Activated CD8-positive, alpha-beta memory T cell treated with anti-CD3 and anti-CD28 coated beads, Interleukin-2, amount 50 U/mL, for 1 hour (primary cell): Measurements from ENCODE around the gene GCSAM.

Experiments
- DNase-seq: peaks from one replicate; pipeline ENCODE4 v3.0.0-alpha.2; 2020; ENCODE audit errors: extremely low read depth

Gene GCSAM

GRCh38 chr3:112132975-112133448, at the start of gene GCSAM:
GCSAM (minus strand) TSS chr3:112133248; CDS start chr3:112133120, 128 bp downstream.
- DNase-seq = peak; percentile 42

DNA sequence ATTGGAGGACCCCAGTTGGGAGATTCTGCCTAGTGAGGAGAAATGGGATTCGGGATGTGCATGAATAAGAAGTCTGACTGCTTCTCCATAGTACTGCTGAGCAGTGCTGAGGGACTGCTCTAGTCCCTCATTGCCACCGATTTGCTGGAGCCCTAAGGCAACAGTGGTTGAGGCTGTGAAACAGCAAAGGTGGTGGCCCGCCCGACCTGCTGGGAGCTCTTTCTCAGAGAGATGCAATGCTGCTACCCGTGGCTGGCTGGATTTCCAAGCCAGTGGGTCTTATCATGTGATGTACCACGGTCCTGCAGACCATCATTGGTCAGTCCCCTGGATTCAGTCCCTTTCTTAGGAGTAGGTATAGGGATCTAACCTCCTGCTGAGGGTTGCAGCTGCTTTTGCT, 42.6 kb upstream of the GCSAM start:
- no peak for DNase-seq

- DNase-seq = no peak
Observed at GRCh38 chr3:112175037-112175436, 42.0 kb upstream of the GCSAM start.

- DNase-seq = no peak
Observed at GRCh38 chr3:112171144-112171543, 38.1 kb upstream of the GCSAM start.

- no peak for DNase-seq
Observed at GRCh38 chr3:112170046-112170445, 37.0 kb upstream of the GCSAM start.

DNA sequence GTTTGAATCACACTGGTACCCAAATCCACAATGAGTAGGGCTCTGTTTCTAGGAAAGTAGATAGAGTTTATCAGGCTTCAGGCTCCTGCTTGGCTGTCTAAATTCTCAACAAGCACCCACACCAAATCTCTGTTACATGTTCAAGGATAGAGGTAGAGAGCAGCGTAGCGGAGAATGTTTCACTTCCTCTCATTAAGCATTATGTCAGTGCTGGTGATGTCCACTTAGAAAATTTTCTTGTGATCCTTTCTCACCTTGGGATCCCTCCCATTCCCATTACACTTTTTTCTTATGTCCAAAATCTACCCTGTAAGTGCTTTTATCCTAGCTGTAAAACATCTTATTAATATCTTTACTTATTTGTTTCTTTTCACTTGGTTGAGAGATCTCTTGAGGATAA, 34.7 kb upstream of the GCSAM start:
- DNase-seq = no peak

DNA sequence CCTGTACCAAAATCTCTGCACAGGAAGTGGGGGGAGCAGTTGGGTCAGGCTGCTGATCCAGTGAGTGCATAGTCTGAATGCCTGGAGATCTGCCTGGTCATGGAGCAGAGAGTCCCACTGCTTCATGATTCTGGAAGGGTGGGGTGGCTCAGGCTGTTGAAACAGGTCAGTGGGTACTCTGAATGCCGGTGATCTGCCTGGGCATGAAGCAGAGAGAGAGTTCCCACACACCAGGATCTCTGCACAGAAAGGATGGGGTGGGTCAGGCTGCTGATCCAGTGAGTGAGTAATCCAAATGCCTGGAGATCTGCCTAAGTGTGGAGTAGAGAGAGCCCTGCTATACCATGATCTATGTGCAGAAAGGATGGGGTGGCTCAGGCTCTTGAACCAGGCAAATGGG, 16.1 kb upstream of the GCSAM start:
- DNase-seq = no peak

GRCh38 chr3:112143689-112144088, 10.6 kb upstream of the GCSAM start:
- DNase-seq = no peak

GRCh38 chr3:112143251-112143650, 10.2 kb upstream of the GCSAM start:
- DNase-seq = no peak

GRCh38 chr3:112141293-112141692, 8.2 kb upstream of the GCSAM start:
- DNase-seq = no peak

- no peak for DNase-seq
Observed at GRCh38 chr3:112140584-112140983, 7.5 kb upstream of the GCSAM start.

GRCh38 chr3:112138219-112138969, 5.3 kb upstream of the GCSAM start:
- DNase-seq = no peak

DNA sequence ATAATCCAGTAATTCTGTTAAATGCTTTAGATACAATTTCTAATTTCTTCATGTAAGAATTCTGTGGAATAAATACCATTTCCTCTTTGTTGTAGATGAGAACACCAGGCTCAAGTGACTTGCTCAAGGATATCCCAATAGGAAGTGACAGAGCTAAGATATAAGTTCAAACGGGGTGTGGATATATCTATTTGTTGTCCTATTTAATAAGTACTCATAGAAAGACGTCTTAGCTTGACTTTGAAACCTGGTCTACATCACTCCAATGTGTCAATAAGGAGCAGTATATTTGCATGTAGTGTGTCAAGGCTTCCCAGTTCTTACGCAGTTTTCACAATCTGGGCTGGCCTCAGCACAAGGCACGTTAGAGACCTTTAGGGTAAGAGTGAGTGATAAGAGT, 4.7 kb upstream of the GCSAM start:
- no peak for DNase-seq

- DNase-seq = no peak
Observed at GRCh38 chr3:112136959-112137693, 4.1 kb upstream of the GCSAM start.

GRCh38 chr3:112136046-112136445, 3.0 kb upstream of the GCSAM start:
- DNase-seq = no peak

DNA sequence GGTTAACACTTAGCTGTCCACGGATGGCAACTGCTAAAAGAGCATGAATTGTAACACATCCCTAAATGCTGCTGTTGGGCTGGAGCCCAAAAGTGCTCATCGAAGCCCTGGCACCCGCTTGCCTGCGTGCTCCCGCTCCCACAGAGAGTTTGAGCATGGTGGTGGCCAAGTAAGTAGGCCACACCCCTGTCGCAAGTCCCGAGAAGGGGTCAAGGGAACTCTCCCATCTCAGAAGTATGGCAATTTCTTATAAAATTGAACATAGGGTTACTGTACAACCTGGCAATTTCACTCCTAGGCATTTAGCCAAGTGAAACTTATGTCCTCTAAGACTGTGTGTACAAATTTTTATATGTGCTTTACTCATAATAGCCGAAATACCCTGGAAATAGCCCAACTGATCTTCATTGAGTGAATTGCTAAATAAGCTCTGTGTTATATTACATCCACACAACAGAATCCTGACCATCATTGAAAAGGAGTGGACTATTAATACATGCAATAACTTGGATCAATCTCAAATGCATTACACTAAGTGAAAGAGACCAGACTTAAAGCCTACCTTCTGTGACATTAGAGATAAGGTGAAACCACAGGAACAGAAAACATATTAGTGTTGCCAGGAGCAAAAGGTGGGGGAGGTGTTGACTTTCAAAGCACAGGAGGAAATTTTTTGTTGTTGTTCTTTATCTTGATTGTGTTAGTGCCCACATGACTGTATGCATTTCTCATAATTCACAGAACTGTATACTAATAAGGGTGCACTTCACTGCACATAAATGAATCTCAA, 1.5 kb upstream of the GCSAM start:
- DNase-seq = no peak

DNA sequence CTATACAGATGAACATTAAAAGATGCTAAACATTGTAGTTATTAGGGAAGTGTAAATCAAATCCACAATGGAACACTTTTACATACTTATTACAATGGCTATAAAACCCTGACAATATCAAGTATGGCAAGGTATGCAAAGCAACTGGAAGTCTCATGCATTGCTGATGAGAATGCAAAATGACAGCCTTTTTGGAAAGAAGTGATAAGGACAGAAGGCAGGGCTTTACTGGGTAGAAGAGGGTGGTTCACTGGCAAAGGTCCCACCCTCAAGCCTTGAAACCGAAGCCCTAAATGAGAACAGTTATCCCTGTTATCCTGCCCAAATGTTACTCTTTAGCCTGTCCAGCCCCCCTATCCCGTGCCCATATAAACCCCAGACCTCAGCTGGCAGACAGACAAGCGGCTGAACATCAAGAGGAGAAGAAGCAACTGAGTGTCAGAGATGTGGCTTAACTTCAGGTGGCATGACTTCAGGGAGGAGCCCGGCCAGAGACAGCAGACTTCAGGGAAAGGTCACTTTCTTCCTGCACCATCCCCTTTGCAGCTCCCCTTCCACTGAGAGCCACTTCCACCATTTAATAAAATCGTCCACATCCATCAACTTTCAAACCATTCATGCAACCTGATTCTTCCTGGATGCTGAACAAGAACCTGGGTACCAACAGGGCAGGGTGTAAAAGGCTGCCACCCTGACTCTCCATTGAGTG, 732 bp upstream of the GCSAM start:
- no peak for DNase-seq

DNA sequence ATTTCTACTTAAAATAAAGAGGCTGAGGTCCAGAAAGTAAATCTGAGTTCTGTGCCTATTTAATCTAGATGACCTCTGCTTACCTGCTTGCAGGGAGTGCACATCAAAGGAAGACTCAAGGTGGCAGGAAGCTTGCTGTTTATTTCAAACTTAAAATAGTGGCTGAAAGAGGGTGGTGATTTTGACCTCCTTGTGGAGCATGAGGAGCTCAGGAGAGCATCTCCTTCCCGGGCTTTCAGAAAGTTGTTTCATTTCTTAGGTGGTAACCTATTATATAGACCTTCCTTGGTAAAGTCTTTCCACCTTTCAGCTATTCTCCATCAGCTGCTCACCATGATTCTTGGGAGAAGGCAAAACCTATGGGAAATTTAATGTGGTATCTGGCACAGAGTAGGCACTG, 494 bp downstream of the GCSAM start:
- no peak for DNase-seq

GRCh38 chr3:112132088-112132487, 960 bp downstream of the GCSAM start:
- no peak for DNase-seq

- DNase-seq = no peak
Observed at GRCh38 chr3:112131111-112131510, 1.9 kb downstream of the GCSAM start.

- no peak for DNase-seq
Observed at GRCh38 chr3:112130638-112130993, 2.4 kb downstream of the GCSAM start.
